SK-N-SH (cell line): ENCODE results near the gene MAPK9. TPM values are rescaled to one million over a fixed set of nuclear protein-coding genes. Genes with fewer than 3 reads are reported as not detected.

Source experiments
- CTCF ChIA-PET: fragments of 300-600, 350-600 bp; formaldehyde crosslinking; extraction: SDS; loops from one replicate; lab custom pipeline; 2021; lab: Yijun Ruan, JAX
- POLR2A ChIA-PET: fragments of 350-600 bp; sonication (Branson Sonifier 250); formaldehyde crosslinking; extraction: SDS; loops from one replicate; lab custom pipeline; 2020; ENCODE audit warnings: antibody characterized with exemption, inconsistent platforms; lab: Yijun Ruan, JAX
- DNase-seq: peaks from one replicate; pipeline ENCODE4 v3.0.0; 2012
- H2AFZ ChIP-seq: fragments of 200-600 bp; sonication (generic); 2 replicates; pipeline ENCODE4 v1.8.1; 2016; ENCODE audit warnings: antibody characterized with exemption, mild to moderate bottlenecking, low read depth
- H3F3A ChIP-seq: fragments of 200-600 bp; sonication (generic); replicated peaks from 2 replicates; pipeline ENCODE3; 2016; ENCODE audit warnings: antibody characterized with exemption, mild to moderate bottlenecking; ENCODE audit not compliant: insufficient read depth
- H3K27ac ChIP-seq, 2 experiments: fragments of 200-500 bp in 1 of 2; fragments of 200-600 bp in 1 of 2; sonication (Bioruptor generic) in 1 of 2; sonication (generic), shearing (Covaris generic) in 1 of 2; 2 replicates each; pipeline versions ENCODE4 v1.5.1 to v1.6.1; 2014 to 2016; ENCODE audit warnings: low read depth in 2 of 2, inconsistent platforms in 1 of 2, low read length in 1 of 2, mild to moderate bottlenecking in 1 of 2, mixed read lengths in 1 of 2
- H3K27me3 ChIP-seq: fragments of 200-600 bp; sonication (generic), shearing (Covaris generic); 2 replicates; pipeline ENCODE4 v1.6.1; 2016; ENCODE audit warnings: mixed run types; ENCODE audit not compliant: insufficient read depth
- H3K36me3 ChIP-seq, 2 experiments: fragments of 200-500 bp in 1 of 2; fragments of 200-600 bp in 1 of 2; sonication (Bioruptor generic) in 1 of 2; sonication (generic) in 1 of 2; replicated peaks in 1 of 2; 2 replicates each; pipeline versions ENCODE3 to v1.5.1; 2014 to 2016; ENCODE audit warnings: low read length in 1 of 2, mild to moderate bottlenecking in 1 of 2; ENCODE audit not compliant: insufficient read depth in 2 of 2, control insufficient read depth in 1 of 2
- H3K4me1 ChIP-seq, 2 experiments: fragments of 200-500 bp in 1 of 2; fragments of 200-600 bp in 1 of 2; sonication (Bioruptor generic) in 1 of 2; sonication (generic), shearing (Covaris generic) in 1 of 2; 2 replicates each; pipeline versions ENCODE4 v1.5.1 to v1.6.1; 2014 to 2016; ENCODE audit warnings: low read depth in 1 of 2, low read length in 1 of 2, mixed run types in 1 of 2; ENCODE audit not compliant: insufficient read depth in 2 of 2, control insufficient read depth in 1 of 2
- H3K4me2 ChIP-seq: fragments of 200-600 bp; sonication (generic), shearing (Covaris generic); 2 replicates; pipeline ENCODE4 v1.6.1; 2017; ENCODE audit warnings: mixed run types
- H3K4me3 ChIP-seq, 2 experiments: fragments of 200-500 bp in 1 of 2; fragments of 200-600 bp in 1 of 2; sonication (Bioruptor generic) in 1 of 2; sonication (generic), shearing (Covaris generic) in 1 of 2; 2 replicates each; pipeline versions ENCODE4 v1.5.1 to v1.8.1; 2014 to 2016; ENCODE audit warnings: low read depth in 2 of 2, inconsistent platforms in 1 of 2, low read length in 1 of 2, mild to moderate bottlenecking in 1 of 2, mixed read lengths in 1 of 2, moderate library complexity in 1 of 2
- H3K79me2 ChIP-seq: fragments of 200-600 bp; sonication (generic); 2 replicates; pipeline ENCODE4 v1.8.1; 2017; ENCODE audit warnings: mild to moderate bottlenecking; ENCODE audit not compliant: insufficient read depth
- H3K9ac ChIP-seq: fragments of 200-600 bp; sonication (generic); 2 replicates; pipeline ENCODE4 v1.6.1; 2017; ENCODE audit warnings: mixed run types
- H3K9me2 ChIP-seq: fragments of 200-600 bp; sonication (generic); 2 replicates; pipeline ENCODE4 v1.6.1; 2017; ENCODE audit warnings: mixed run types
- H3K9me3 ChIP-seq: fragments of 200-600 bp; sonication (generic); 2 replicates; pipeline ENCODE4 v1.6.1; 2017; ENCODE audit warnings: mixed run types, mild to moderate bottlenecking, moderate library complexity
- H4K20me1 ChIP-seq: fragments of 200-600 bp; sonication (generic); 2 replicates; pipeline ENCODE4 v1.6.1; 2017; ENCODE audit warnings: mild to moderate bottlenecking, mixed run types; ENCODE audit not compliant: insufficient read depth
- CHD2 ChIP-seq: fragments of 150-350 bp; IDR thresholded peaks from 2 replicates; pipeline ENCODE4 v1.6.1; 2018; ENCODE audit warnings: low read length; ENCODE audit not compliant: partially characterized antibody
- EP300 ChIP-seq, 2 experiments: IDR thresholded peaks; 2 replicates each; pipeline versions ENCODE4 v1.4.0 to v1.6.1; 2012; ENCODE audit warnings: borderline replicate concordance in 1 of 2, low read depth in 1 of 2, low read length in 1 of 2
- FOXM1 ChIP-seq: IDR thresholded peaks from 2 replicates; pipeline ENCODE4 v1.4.0; 2012; ENCODE audit warnings: low read depth, mild to moderate bottlenecking
- GABPA ChIP-seq: IDR thresholded peaks from 2 replicates; pipeline ENCODE4 v1.4.0; 2012; ENCODE audit warnings: low read depth, mild to moderate bottlenecking
- JUND ChIP-seq: IDR thresholded peaks from 2 replicates; pipeline ENCODE4 v1.4.0; 2012
- NFIC ChIP-seq: IDR thresholded peaks from 2 replicates; pipeline ENCODE4 v1.4.0; 2012; ENCODE audit warnings: borderline replicate concordance
- RAD21 ChIP-seq: IDR thresholded peaks from 2 replicates; pipeline ENCODE4 v1.6.1; 2012; ENCODE audit warnings: mild to moderate bottlenecking, low read length
- RCOR1 ChIP-seq: fragments of 150-350 bp; IDR thresholded peaks from 2 replicates; pipeline ENCODE4 v1.6.1; 2017; ENCODE audit warnings: antibody characterized with exemption, low read length
- RFX5 ChIP-seq: IDR thresholded peaks from 2 replicates; pipeline ENCODE4 v1.6.1; 2012; ENCODE audit warnings: mild to moderate bottlenecking, improper control_type of control experiment, low read length
- SIN3A ChIP-seq: IDR thresholded peaks from 2 replicates; pipeline ENCODE4 v1.6.1; 2012; ENCODE audit warnings: low read depth, mild to moderate bottlenecking, low read length, moderate library complexity, borderline replicate concordance
- SMC3 ChIP-seq: IDR thresholded peaks from 2 replicates; pipeline ENCODE4 v1.6.1; 2012; ENCODE audit warnings: low read depth, low read length, improper control_type of control experiment
- TAF1 ChIP-seq: IDR thresholded peaks from 2 replicates; pipeline ENCODE4 v1.6.1; 2012; ENCODE audit warnings: low read depth, mild to moderate bottlenecking, low read length, moderate library complexity, borderline replicate concordance
- YY1 ChIP-seq: IDR thresholded peaks from 2 replicates; pipeline ENCODE4 v1.4.0; 2012; ENCODE audit warnings: low read depth, mild to moderate bottlenecking
- WGBS: methylation state at CpG from one replicate; pipeline ENCODE4 v1.1.6; 2017; ENCODE audit warnings: low lambda C conversion rate; 5-methylcytosine and 5-hydroxymethylcytosine counted together
- polyA plus RNA-seq, 3 experiments: library from polyadenylated mRNA; depleted of rRNA; stranded (reverse); fragments of >200 nt; gene quantifications; 2 replicates each; pipeline ENCODE4 v1.2.3, GENCODE V29; 2012
- TF ChIP-seq, protein P1 (sequence below): fragments of 150-350 bp; IDR thresholded peaks from 2 replicates; pipeline ENCODE4 v1.6.1; 2017; ENCODE audit warnings: antibody characterized with exemption, low read length, low read depth, borderline replicate concordance
- TF ChIP-seq, protein P2 (sequence below): IDR thresholded peaks from 2 replicates; pipeline ENCODE4 v1.4.0; 2012; ENCODE audit warnings: low read depth, borderline replicate concordance
- TF ChIP-seq, protein P3 (sequence below): IDR thresholded peaks from 2 replicates; pipeline ENCODE4; 2012
- TF ChIP-seq, protein P4 (sequence below): fragments of 150-350 bp; IDR thresholded peaks from 2 replicates; pipeline ENCODE4 v1.6.1; 2016; ENCODE audit warnings: mild to moderate bottlenecking, low read depth, low read length
- TF ChIP-seq, protein P5 (sequence below): IDR thresholded peaks from 2 replicates; pipeline ENCODE4 v1.4.0; 2012; ENCODE audit warnings: low read depth, borderline replicate concordance
- TF ChIP-seq, protein P6 (sequence below): fragments of 200-600 bp; sonication (generic); IDR thresholded peaks from 2 replicates; pipeline ENCODE4 v1.6.1; 2017; ENCODE audit warnings: antibody characterized with exemption, mild to moderate bottlenecking, moderate library complexity

The MAPK9 gene
- polyA plus RNA-seq, 1 of the 3 experiments (the other 2 are of a cell fraction): 23.9 TPM

DNA sequence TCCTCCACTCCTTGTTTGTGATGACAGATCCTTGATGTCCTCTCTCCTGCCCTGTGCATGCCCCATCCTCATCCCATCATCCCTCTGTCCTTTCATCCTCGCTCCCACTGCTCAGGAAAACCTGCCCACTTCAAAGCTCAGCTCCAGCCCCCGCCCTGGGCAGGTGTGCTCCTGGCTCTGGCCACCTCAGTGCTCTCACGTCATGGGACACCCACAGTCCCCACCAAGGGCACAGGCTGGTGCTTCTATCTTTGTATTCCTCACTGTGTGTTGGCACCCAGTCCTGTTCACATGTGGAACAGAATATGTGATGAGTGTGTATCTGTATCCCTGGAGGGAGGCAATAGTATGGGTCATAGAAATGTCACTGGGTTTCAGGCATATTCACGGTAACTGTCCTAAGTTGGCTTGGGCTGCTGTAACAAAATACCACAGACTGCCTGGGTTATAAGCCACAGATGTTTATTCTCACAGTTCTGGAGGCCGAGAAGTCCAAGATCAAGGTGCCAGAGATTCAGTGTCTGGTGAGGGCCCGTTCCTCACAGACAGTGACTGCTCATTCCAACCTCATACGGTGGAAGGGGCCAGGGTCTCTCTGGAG lies 47.8 kb upstream of the MAPK9 start:
- no peak overlapping the region for H3K27ac ChIP-seq
- H4K20me1 ChIP-seq: no peaks in the 10 kb centered on the region

More for the DNA sequence above, 47.8 kb upstream of the MAPK9 start:
- H3K4me3 ChIP-seq: no peak overlapping the region
- H3K4me1 ChIP-seq: peaks cover 0 to 24% of the 10 kb centered on the region in 2 experiments; a peak in 1 of 4 replicates
- H3K9me3 ChIP-seq: no peaks in the 10 kb centered on the region
- ChIA-PET CTCF (interaction anchor here (10.1 kb wide), 1 partner anchor 12 kb away, joined by 89 read pairs; no protein-coding TSS in a partner anchor), POLR2A (no interaction called here)
- WGBS: 72% methylated on average over 6 of the region's 7 CpGs
- DNase-seq: no peak
- TF ChIP-seq YY1 (no peak), RCOR1 (no peak), TAF1 (no peak), GABPA (no peak), EP300 (IDR thresholded peaks at IDR 0.05; ENCODE audit: borderline replicate concordance in 1 of 2, low read depth in 1 of 2, low read length in 1 of 2) (no peak), SIN3A (no peak), RAD21 (no peak), FOXM1 (no peak), NFIC (no peak), SMC3 (no peak), CHD2 (no peak), RFX5 (no peak), JUND (no peak)
- TF ChIP-seq, protein P1, sequence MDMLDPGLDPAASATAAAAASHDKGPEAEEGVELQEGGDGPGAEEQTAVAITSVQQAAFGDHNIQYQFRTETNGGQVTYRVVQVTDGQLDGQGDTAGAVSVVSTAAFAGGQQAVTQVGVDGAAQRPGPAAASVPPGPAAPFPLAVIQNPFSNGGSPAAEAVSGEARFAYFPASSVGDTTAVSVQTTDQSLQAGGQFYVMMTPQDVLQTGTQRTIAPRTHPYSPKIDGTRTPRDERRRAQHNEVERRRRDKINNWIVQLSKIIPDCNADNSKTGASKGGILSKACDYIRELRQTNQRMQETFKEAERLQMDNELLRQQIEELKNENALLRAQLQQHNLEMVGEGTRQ: no peak
- TF ChIP-seq, protein P2, sequence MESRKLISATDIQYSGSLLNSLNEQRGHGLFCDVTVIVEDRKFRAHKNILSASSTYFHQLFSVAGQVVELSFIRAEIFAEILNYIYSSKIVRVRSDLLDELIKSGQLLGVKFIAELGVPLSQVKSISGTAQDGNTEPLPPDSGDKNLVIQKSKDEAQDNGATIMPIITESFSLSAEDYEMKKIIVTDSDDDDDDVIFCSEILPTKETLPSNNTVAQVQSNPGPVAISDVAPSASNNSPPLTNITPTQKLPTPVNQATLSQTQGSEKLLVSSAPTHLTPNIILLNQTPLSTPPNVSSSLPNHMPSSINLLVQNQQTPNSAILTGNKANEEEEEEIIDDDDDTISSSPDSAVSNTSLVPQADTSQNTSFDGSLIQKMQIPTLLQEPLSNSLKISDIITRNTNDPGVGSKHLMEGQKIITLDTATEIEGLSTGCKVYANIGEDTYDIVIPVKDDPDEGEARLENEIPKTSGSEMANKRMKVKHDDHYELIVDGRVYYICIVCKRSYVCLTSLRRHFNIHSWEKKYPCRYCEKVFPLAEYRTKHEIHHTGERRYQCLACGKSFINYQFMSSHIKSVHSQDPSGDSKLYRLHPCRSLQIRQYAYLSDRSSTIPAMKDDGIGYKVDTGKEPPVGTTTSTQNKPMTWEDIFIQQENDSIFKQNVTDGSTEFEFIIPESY: no peak
- TF ChIP-seq, protein P3, sequence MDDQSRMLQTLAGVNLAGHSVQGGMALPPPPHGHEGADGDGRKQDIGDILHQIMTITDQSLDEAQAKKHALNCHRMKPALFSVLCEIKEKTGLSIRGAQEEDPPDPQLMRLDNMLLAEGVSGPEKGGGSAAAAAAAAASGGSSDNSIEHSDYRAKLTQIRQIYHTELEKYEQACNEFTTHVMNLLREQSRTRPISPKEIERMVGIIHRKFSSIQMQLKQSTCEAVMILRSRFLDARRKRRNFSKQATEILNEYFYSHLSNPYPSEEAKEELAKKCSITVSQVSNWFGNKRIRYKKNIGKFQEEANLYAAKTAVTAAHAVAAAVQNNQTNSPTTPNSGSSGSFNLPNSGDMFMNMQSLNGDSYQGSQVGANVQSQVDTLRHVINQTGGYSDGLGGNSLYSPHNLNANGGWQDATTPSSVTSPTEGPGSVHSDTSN: no peak
- TF ChIP-seq, protein P4, sequence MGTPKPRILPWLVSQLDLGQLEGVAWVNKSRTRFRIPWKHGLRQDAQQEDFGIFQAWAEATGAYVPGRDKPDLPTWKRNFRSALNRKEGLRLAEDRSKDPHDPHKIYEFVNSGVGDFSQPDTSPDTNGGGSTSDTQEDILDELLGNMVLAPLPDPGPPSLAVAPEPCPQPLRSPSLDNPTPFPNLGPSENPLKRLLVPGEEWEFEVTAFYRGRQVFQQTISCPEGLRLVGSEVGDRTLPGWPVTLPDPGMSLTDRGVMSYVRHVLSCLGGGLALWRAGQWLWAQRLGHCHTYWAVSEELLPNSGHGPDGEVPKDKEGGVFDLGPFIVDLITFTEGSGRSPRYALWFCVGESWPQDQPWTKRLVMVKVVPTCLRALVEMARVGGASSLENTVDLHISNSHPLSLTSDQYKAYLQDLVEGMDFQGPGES: no peak
- TF ChIP-seq, protein P5, sequence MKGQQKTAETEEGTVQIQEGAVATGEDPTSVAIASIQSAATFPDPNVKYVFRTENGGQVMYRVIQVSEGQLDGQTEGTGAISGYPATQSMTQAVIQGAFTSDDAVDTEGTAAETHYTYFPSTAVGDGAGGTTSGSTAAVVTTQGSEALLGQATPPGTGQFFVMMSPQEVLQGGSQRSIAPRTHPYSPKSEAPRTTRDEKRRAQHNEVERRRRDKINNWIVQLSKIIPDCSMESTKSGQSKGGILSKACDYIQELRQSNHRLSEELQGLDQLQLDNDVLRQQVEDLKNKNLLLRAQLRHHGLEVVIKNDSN: no peak
- TF ChIP-seq, protein P6, sequence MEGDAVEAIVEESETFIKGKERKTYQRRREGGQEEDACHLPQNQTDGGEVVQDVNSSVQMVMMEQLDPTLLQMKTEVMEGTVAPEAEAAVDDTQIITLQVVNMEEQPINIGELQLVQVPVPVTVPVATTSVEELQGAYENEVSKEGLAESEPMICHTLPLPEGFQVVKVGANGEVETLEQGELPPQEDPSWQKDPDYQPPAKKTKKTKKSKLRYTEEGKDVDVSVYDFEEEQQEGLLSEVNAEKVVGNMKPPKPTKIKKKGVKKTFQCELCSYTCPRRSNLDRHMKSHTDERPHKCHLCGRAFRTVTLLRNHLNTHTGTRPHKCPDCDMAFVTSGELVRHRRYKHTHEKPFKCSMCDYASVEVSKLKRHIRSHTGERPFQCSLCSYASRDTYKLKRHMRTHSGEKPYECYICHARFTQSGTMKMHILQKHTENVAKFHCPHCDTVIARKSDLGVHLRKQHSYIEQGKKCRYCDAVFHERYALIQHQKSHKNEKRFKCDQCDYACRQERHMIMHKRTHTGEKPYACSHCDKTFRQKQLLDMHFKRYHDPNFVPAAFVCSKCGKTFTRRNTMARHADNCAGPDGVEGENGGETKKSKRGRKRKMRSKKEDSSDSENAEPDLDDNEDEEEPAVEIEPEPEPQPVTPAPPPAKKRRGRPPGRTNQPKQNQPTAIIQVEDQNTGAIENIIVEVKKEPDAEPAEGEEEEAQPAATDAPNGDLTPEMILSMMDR: no peak
- no peaks in the 10 kb centered on the region for H3K9me2 ChIP-seq
- H3K27me3 ChIP-seq: no peaks in the 10 kb centered on the region
- no peaks in the 10 kb centered on the region for H3F3A ChIP-seq
- H3K9ac ChIP-seq: no peak overlapping the region
- H2AFZ ChIP-seq: no peak overlapping the region
- no peaks in the 10 kb centered on the region for H3K36me3 ChIP-seq
- no peak overlapping the region for H3K4me2 ChIP-seq
- H3K79me2 ChIP-seq: no peaks in the 10 kb centered on the region
